GM19328 (cell line): ENCODE results near the gene PRRT1B.

Source experiments
- ATAC-seq: cut with Tn5 transposase; IDR thresholded peaks from one replicate; pipeline ENCODE4 v1.9.1; 2021; ENCODE audit warnings: mild to moderate bottlenecking, moderate library complexity; ENCODE audit not compliant: unreplicated experiment

The PRRT1B gene

DNA sequence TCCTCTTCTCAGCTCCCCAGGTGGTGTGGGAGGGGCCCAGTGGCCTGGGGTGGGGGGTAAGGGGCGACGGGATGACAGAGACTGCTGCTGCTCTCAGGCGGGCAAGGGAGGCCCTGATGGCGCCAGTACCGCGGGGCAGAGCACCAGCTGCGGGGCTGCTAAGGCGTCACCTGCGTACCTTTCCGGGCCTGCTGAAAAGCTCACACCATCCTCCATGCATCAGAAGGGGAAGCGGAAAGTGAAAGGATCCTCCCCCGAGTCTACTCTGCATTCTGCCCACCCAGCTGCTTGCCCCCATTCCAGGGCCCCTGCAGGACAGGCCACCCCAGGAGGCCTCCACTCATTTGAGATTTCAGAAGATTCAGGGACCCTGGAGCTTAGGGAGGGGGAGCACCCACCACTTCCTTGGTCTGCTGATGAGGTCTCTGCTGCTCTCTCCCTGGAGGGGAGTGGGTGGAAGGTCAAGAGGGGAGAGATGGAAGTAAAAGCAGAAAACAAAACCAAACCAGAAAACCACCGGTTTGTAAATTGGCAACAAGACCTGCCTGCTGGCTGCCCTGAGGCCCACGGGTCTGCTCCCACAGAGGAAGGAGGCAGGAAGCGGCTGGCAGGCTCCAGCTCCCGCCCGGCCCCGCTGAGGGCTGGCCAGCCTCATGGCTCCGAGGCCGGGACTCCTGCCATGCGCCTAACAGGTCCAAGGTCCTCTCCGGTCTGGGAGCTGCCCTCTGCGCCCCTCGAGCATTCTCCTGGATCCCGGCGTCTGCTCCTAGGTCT lies 33.6 kb downstream of the PRRT1B start:
- ATAC-seq: no peak

- ATAC-seq: no peak
Observed at GRCh38 chr9:131579789-131580211, 34.5 kb downstream of the PRRT1B start.

- ATAC-seq: no peak
Observed at GRCh38 chr9:131580358-131580757, 35.0 kb downstream of the PRRT1B start.

GRCh38 chr9:131582056-131582455 lies 36.7 kb downstream of the PRRT1B start:
- ATAC-seq: no peak

GRCh38 chr9:131582466-131583336 lies 37.4 kb downstream of the PRRT1B start:
- ATAC-seq: no peak

DNA sequence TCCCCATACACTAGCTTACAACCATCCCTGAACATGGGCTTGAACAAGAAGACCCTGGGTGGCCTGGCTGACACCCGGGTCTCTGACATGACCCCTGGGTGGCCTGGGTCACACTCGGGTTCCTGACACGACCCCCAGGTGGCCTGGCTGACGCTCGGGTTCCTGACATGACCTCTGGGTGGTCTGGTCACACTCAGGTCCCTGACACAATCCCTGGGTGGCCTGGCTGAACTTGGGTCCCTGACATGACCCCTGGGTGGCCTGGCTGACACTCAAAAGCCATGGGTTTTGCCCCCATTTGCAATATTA lies 38.0 kb downstream of the PRRT1B start:
- no peak for ATAC-seq

GRCh38 chr9:131583836-131584555 lies 38.7 kb downstream of the PRRT1B start:
- ATAC-seq: no peak

DNA sequence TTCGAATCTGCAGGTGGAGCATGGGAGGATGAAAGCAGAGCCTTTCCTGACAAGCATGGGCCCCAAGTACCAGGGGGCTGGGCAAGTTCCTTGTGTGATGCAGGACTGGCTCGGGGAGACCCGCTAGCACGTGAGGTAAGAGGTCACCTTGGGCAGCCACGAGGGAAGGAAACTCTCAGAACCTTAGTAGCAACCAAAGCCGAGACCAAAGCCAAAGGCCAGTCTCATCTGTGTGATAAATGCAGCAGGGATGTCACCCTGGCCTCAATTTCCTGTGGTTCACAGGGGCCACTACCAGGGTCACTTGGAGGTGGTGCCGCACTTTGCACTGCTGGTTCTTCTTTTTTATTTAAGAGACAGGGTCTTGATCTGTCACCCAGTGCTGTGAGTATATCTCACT lies 39.5 kb downstream of the PRRT1B start:
- ATAC-seq: no peak

GRCh38 chr9:131585375-131585774 lies 40.1 kb downstream of the PRRT1B start:
- ATAC-seq: no peak

- no peak for ATAC-seq
Observed at GRCh38 chr9:131587331-131587730, 42.0 kb downstream of the PRRT1B start.

GRCh38 chr9:131587906-131588305 lies 42.6 kb downstream of the PRRT1B start:
- no peak for ATAC-seq

- no peak for ATAC-seq
Observed at GRCh38 chr9:131588396-131588795, 43.1 kb downstream of the PRRT1B start.

DNA sequence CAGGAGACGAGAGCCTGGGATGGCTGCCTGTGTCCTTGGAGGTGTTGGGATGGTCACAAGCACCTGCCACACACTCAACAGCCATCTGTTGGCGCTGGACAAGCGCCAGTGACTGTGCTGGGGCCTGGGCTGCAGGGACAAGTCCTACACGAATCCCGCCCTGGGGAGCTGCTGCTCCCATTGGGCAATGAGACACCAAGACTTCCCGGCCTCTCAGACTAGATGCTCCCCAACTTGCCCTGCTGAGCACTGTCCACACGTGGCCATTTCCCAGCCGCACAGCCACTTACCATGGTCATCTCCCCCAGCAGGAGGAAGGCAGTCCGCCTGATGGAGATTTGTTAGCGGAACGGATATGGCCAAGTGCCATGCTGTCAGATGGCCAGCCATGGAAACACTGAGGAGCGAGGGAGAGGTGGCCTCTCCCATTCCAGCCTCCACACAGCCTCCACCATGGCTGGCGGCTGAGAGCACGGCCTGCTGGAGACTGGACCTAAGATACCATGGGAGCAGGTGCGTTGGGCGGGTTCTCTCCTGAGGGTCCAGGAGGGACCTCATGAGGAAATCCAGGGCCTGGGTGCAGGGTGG lies 43.9 kb downstream of the PRRT1B start:
- ATAC-seq: no peak

- ATAC-seq: no peak
Observed at GRCh38 chr9:131589993-131590392, 44.7 kb downstream of the PRRT1B start.

GRCh38 chr9:131590449-131590848 lies 45.1 kb downstream of the PRRT1B start:
- no peak for ATAC-seq

GRCh38 chr9:131590907-131591844 lies 45.9 kb downstream of the PRRT1B start:
- no peak for ATAC-seq

DNA sequence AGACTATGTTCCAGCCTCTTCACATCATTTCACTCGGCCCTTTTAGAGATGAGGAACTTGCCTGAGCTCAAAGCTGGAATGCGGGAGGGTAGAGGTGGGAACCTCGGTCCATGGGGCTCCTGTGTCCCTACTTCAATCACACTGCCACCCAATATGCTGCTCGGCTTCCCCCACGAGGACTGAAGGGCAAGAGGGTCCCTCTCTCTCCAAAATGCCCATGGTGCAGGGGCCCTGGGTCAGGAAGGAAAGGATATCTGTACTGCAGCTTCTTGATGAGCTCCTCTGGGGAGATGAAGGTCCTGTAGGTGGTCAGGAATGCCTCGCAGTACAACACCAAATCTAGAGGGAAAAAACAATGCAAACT lies 46.5 kb downstream of the PRRT1B start:
- no peak for ATAC-seq

DNA sequence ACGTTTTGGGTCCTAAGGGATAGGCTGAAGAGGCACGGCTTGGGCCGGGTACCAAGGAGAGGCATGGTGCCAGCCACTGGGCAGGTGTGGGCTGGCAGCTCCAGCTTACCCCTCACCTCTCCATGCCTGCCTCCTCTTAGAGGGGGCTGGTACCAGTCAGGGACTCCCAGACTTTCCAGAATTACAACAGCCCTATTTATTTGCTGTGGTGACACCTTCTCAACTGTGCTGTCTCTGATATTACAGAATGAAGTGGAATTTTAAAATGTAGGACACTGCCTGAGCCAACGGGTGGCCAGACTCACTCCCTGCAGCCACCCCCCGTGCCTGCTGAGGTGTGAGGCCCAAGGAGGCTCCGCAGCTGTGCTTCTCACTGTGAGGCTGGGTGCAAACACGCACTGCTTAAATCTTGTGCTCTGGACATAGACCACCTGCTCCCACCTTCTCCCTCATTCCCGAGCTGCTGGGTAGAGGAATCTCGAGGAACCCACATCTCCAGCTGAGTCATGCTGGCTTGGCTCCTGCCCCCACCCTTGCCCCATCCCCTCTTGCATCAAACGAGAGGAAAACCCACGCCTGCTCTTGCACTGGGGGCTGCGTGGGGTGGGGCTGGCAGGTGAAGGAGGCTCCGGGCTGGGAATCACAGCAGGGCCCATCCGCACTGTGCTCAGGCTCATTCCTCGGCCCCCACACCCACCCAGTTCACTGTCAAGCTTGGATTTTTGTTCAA lies 47.9 kb downstream of the PRRT1B start:
- ATAC-seq: no peak

GRCh38 chr9:131593936-131594665 lies 48.8 kb downstream of the PRRT1B start:
- no peak for ATAC-seq
